Fibroblast of lung (primary cell): ENCODE results near the gene PRDM16.

Experiments
- EZH2 ChIP-seq: IDR thresholded peaks from 2 replicates; pipeline ENCODE4 v1.5.1; 2012; ENCODE audit warnings: low read length, control low read depth, mild to moderate bottlenecking; ENCODE audit errors: missing control alignments
- TF ChIP-seq, protein P1 (sequence below), 2 donors: IDR thresholded peaks in 1 of 2; conservative IDR thresholded peaks in 1 of 2; 1 replicate in 1 of 2; 2 replicates in 1 of 2; pipeline ENCODE4 v1.5.1; 2011 to 2012; ENCODE audit warnings: low read length in 2 of 2, control low read depth in 1 of 2, inconsistent platforms in 1 of 2, low read depth in 1 of 2, mild to moderate bottlenecking in 1 of 2

DNA sequence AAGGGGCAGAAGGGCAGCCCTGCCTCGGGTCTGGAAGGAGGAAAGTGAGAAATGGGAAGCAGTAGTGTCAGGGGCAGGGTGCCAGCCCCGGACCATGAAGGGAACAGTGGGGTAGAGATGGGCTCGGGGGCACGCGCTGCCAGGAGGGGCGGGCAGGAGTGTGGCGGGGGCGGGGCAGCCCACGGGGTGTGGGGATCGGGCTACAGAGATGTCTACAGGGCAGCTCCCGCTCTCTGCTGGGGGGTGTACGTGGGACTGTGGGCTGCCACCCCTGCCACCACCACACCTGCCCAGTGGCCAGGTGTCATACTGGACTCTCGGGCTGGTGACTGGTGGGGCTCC, 392.9 kb downstream of the PRDM16 start:
- TF ChIP-seq, protein P1, sequence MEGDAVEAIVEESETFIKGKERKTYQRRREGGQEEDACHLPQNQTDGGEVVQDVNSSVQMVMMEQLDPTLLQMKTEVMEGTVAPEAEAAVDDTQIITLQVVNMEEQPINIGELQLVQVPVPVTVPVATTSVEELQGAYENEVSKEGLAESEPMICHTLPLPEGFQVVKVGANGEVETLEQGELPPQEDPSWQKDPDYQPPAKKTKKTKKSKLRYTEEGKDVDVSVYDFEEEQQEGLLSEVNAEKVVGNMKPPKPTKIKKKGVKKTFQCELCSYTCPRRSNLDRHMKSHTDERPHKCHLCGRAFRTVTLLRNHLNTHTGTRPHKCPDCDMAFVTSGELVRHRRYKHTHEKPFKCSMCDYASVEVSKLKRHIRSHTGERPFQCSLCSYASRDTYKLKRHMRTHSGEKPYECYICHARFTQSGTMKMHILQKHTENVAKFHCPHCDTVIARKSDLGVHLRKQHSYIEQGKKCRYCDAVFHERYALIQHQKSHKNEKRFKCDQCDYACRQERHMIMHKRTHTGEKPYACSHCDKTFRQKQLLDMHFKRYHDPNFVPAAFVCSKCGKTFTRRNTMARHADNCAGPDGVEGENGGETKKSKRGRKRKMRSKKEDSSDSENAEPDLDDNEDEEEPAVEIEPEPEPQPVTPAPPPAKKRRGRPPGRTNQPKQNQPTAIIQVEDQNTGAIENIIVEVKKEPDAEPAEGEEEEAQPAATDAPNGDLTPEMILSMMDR (conservative IDR thresholded peaks at IDR 0.05 in 1 of 2, IDR thresholded peaks at IDR 0.05 in 1 of 2; ENCODE audit: low read depth in 1 of 2, low read length in 2 of 2), result no peak
- TF ChIP-seq EZH2, result no peak
